ENCODE results near the gene PRKD2. TPM values are rescaled to one million over a fixed set of nuclear protein-coding genes. Genes with fewer than 3 reads are reported as not detected.
"Not testable (repeated sequence)": the region's sequence is repeated elsewhere in the genome, so short reads cannot be mapped to it uniquely, and the experiment has no call there.

PRKD2 gene
- total RNA-seq, 1 experiment from 2014 or later, result 88.5 TPM

DNA sequence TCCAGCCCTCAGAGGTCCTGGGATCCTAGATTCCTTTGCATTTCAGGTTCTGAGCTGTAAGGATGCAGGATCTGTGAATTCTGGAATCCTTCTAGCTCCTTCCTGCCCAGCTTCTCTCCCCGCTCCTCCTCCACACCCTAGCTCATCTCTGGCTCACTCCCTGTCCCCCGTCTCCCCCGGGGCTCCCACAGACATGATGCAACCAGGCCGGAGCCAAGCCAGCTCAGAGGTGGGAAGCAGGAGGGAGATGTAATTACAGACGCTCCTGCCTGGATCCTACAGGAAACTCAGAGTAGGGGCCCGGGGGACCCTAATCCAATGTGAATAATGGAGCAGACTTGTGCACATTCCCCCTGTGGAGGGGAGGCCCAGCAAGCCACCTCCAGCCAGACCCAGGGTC lies 85.4 kb downstream of the PRKD2 start:
- no peaks in the 10 kb centered on the region for H3K9me3 ChIP-seq (ENCODE audit: insufficient read depth, low read depth)
- no peaks in the 10 kb centered on the region for H4K20me1 ChIP-seq (ENCODE audit: insufficient read depth)
- H3K4me2 ChIP-seq, result no peak overlapping the region
- no peak overlapping the region for H3K4me3 ChIP-seq
- POLR2A ChIA-PET (ENCODE audit: unreplicated experiment), result no interaction called here
- H3K4me1 ChIP-seq (replicated peaks; ENCODE audit: insufficient read depth), result peaks cover 8% of the 10 kb centered on the region
- no peaks in the 10 kb centered on the region for H3K36me3 ChIP-seq (ENCODE audit: low read depth)
- no peaks in the 10 kb centered on the region; the same call in 1 of the 2 replicates for H3F3A ChIP-seq (ENCODE audit: insufficient read depth, low read depth)
- H3K79me2 ChIP-seq (ENCODE audit: low read depth), result no peaks in the 10 kb centered on the region
- H2AFZ ChIP-seq, result no peak overlapping the region
- H3K27me3 ChIP-seq (ENCODE audit: insufficient read depth, low read depth), result peaks cover 49% of the 10 kb centered on the region
- no peaks in the 10 kb centered on the region for H3K9me2 ChIP-seq (ENCODE audit: insufficient read depth)
- CTCF ChIA-PET, result interaction anchor here (0.5 to 1.0 kb wide), 3 partner anchors 27 to 50 kb away, joined by 3 to 4 read pairs (median 3); partner anchors contain the start of gene DACT3
- H3K27ac ChIP-seq, result no peak overlapping the region
- intact Hi-C loops (cut with micrococcal nuclease; ENCODE audit: unreplicated experiment), result no loop called here
- BruUV-seq (replicated peaks), result no TSS peak
- no peak for DNase-seq
- TF ChIP-seq EZH2 (IDR thresholded peaks at IDR 0.05; ENCODE audit: low read depth), result no peak
- TF ChIP-seq, protein P1, sequence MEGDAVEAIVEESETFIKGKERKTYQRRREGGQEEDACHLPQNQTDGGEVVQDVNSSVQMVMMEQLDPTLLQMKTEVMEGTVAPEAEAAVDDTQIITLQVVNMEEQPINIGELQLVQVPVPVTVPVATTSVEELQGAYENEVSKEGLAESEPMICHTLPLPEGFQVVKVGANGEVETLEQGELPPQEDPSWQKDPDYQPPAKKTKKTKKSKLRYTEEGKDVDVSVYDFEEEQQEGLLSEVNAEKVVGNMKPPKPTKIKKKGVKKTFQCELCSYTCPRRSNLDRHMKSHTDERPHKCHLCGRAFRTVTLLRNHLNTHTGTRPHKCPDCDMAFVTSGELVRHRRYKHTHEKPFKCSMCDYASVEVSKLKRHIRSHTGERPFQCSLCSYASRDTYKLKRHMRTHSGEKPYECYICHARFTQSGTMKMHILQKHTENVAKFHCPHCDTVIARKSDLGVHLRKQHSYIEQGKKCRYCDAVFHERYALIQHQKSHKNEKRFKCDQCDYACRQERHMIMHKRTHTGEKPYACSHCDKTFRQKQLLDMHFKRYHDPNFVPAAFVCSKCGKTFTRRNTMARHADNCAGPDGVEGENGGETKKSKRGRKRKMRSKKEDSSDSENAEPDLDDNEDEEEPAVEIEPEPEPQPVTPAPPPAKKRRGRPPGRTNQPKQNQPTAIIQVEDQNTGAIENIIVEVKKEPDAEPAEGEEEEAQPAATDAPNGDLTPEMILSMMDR (conservative IDR thresholded peaks at IDR 0.05), result no peak

DNA sequence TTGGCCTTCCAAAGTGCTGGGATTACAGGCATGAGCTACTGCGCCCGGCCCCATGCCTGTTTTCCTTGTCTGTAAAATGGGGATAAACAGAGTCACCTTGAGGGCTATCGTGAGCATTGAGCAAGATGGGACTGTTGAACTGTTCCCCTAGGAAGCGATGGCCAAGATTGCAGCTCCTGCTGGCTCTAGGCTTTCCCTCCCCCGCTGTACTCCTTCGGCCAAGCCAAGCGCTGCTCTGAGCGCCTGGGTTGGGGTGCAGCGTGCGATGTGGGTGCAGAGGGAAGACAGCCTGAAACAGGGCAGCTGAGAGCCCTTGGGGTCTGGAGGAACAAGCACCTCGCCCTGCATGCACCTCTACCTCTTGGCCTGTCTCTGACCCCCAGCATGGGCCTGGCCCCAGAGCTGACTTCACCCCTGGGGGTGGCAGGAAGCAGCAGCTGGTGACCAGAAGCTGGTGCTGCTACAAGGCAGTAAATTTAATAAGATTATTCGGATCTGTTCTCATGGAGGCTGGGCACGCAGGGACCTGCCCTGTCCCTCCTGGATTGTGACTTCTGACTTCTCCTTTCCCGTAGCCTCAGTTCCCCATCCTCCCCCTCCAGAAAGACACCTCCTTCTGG lies 86.2 kb downstream of the PRKD2 start:
- Histone ChIP-seq H3K9me2 (ENCODE audit: insufficient read depth) (no peaks in the 10 kb centered on the region), H2AFZ (no peak overlapping the region), H3K4me1 (replicated peaks; ENCODE audit: insufficient read depth) (peaks cover 8% of the 10 kb centered on the region), H3K36me3 (ENCODE audit: low read depth) (no peaks in the 10 kb centered on the region), H3K27ac (no peak overlapping the region), H3K4me2 (no peak overlapping the region), H3K4me3 (no peak overlapping the region), H3K27me3 (ENCODE audit: insufficient read depth, low read depth) (peaks cover 41% of the 10 kb centered on the region), H3F3A (ENCODE audit: insufficient read depth, low read depth) (no peaks in the 10 kb centered on the region; the same call in 1 of the 2 replicates), H3K9me3 (ENCODE audit: insufficient read depth, low read depth) (no peaks in the 10 kb centered on the region), H4K20me1 (ENCODE audit: insufficient read depth) (no peaks in the 10 kb centered on the region), H3K79me2 (ENCODE audit: low read depth) (no peaks in the 10 kb centered on the region)
- POLR2A ChIA-PET (ENCODE audit: unreplicated experiment), result no interaction called here
- DNase-seq, result no peak
- intact Hi-C loops (cut with micrococcal nuclease; ENCODE audit: unreplicated experiment), result no loop called here
- TF ChIP-seq EZH2 (IDR thresholded peaks at IDR 0.05; ENCODE audit: low read depth), result no peak
- TF ChIP-seq, protein P1 (conservative IDR thresholded peaks at IDR 0.05), result no peak
- BruUV-seq (replicated peaks), result no TSS peak
- CTCF ChIA-PET, result interaction anchor here (1.0 kb wide), 2 partner anchors 20 to 30 kb away, joined by 3 to 5 read pairs; partner anchors contain the start of gene DACT3

DNA sequence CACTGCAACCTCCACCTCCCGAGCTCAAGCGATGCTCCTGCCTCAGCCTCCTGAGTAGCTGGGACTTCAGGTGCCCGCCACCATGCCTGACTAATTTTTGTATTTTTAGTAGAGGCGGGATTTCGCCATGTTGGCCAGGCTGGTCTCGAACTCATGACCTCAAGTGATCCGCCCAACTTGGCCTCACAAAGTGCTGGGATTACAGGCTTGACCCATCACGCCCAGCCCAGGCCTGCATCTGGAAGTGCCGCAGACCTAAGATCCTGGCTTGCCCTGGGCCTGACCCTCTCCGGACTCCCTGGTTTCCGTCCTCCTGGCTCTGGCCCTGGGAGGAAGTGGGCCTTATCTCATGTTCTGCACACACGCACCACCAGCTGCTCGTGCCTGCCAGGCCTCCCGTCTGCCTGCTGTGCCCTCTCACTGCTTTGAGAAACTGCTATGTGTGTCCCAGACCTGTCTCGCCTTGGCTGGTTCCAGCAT lies 87.3 kb downstream of the PRKD2 start:
- Histone ChIP-seq H3K27ac (no peak overlapping the region), H3K36me3 (ENCODE audit: low read depth) (no peaks in the 10 kb centered on the region), H3K9me3 (ENCODE audit: insufficient read depth, low read depth) (no peaks in the 10 kb centered on the region), H3K27me3 (ENCODE audit: insufficient read depth, low read depth) (peaks cover 35% of the 10 kb centered on the region), H3K4me2 (no peak overlapping the region), H2AFZ (no peak overlapping the region), H4K20me1 (ENCODE audit: insufficient read depth) (no peaks in the 10 kb centered on the region), H3K79me2 (ENCODE audit: low read depth) (no peaks in the 10 kb centered on the region), H3K9me2 (ENCODE audit: insufficient read depth) (no peaks in the 10 kb centered on the region), H3K4me1 (replicated peaks; ENCODE audit: insufficient read depth) (peaks cover 13% of the 10 kb centered on the region), H3F3A (ENCODE audit: insufficient read depth, low read depth) (peaks cover 7% of the 10 kb centered on the region; the same call in 1 of the 2 replicates), H3K4me3 (no peak overlapping the region)
- TF ChIP-seq EZH2 (IDR thresholded peaks at IDR 0.05; ENCODE audit: low read depth), result no peak
- intact Hi-C loops (cut with micrococcal nuclease; ENCODE audit: unreplicated experiment), result no loop called here
- no peak for DNase-seq
- CTCF ChIA-PET, result interaction anchor here (0.6 to 1.0 kb wide), 2 partner anchors 19 to 29 kb away, joined by 4 to 5 read pairs; no protein-coding TSS in a partner anchor
- BruUV-seq (replicated peaks), result no TSS peak
- POLR2A ChIA-PET (ENCODE audit: unreplicated experiment), result no interaction called here

DNA sequence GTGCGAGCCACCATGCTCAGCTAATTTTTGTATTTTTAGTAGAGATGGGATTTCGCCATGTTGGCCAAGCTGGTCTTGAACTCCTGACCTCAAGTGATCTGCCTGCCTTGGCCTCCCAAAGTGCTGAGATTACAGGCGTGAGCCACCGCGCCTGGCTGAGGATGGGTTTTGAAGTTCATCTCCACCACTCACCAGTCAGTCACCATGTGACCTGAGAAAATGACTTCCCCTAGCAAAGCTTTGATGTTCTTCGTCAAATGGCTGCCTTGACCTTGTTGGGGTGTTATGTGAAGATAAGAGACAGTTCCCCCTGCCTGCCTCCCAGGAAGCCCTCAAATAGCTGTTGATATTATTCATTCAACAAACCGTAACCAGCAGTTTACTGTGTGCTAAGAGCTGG lies 87.9 kb downstream of the PRKD2 start:
- H3K36me3 ChIP-seq (ENCODE audit: low read depth); DNase-seq; H4K20me1 ChIP-seq (ENCODE audit: insufficient read depth); H2AFZ ChIP-seq; H3K9me3 ChIP-seq (ENCODE audit: insufficient read depth, low read depth); H3K27ac ChIP-seq; H3K9me2 ChIP-seq (ENCODE audit: insufficient read depth); BruUV-seq (replicated peaks); intact Hi-C loops (cut with micrococcal nuclease; ENCODE audit: unreplicated experiment); H3F3A ChIP-seq (ENCODE audit: insufficient read depth, low read depth); H3K4me2 ChIP-seq; H3K79me2 ChIP-seq (ENCODE audit: low read depth); H3K4me3 ChIP-seq; POLR2A ChIA-PET (ENCODE audit: unreplicated experiment): not testable (repeated sequence)
- peaks cover 13% of the 10 kb centered on the region for H3K4me1 ChIP-seq (replicated peaks; ENCODE audit: insufficient read depth)
- CTCF ChIA-PET, result interaction anchor here (0.5 to 0.6 kb wide), 2 partner anchors 29 to 120 kb away, joined by 4 to 11 read pairs; no protein-coding TSS in a partner anchor
- H3K27me3 ChIP-seq (ENCODE audit: insufficient read depth, low read depth), result peaks cover 33% of the 10 kb centered on the region
